ENCODE measurements around the gene CLDN9. TPM values are rescaled to one million over a fixed set of nuclear protein-coding genes. Genes with fewer than 3 reads are reported as not detected.
A peak's percentile ranks its signal among the peaks of the same experiment; 100 is the strongest.

CLDN9 gene
- total RNA-seq, 1 donor = not detected

DNA sequence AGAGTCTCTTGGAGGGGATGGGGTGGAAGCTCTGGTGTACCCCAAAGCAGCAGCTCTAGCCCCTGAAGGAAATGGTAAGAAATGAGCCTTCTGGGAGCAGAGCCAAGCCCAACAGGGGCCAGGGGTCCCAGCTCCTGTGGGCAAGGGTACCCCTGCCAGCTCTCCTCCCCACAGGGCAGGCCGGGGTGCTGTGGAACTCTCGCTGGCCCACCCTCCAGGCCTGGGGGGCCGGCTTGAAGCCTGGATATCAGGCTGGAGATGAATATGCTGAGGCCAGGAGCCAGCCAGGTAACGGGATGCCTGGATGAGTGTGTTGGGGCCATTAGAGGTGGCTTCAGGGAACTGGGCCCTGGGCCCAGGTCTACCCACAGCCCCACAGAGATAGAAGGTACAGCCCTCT, 12.2 kb upstream of the CLDN9 start:
- H3K36me3 ChIP-seq (ENCODE audit: insufficient read depth, low read length) = no peaks in the 10 kb centered on the region
- H3K4me2 ChIP-seq (ENCODE audit: insufficient read depth, low read length) = no peak overlapping the region
- H3K79me2 ChIP-seq (ENCODE audit: insufficient read depth, low read length) = no peaks in the 10 kb centered on the region
- H3K9me3 ChIP-seq (ENCODE audit: low read depth, low read length) = no peaks in the 10 kb centered on the region
- no peak overlapping the region for H2AFZ ChIP-seq (ENCODE audit: low read length)
- H4K20me1 ChIP-seq (ENCODE audit: insufficient read depth, low read length) = no peaks in the 10 kb centered on the region
- no peaks in the 10 kb centered on the region for H3K4me1 ChIP-seq (ENCODE audit: insufficient read depth, low read length)
- no peak for TF ChIP-seq CTCF (IDR thresholded peaks at IDR 0.05; ENCODE audit: extremely low read depth, low read depth, low read length)
- no peak overlapping the region for H3K27ac ChIP-seq (ENCODE audit: low read depth, low read length)
- H3K27me3 ChIP-seq (ENCODE audit: insufficient read depth, low read length) = peaks cover 33% of the 10 kb centered on the region
- DNase-seq (ENCODE audit: insufficient read length, low spot score, missing footprints) = no peak
- no peak overlapping the region for H3K4me3 ChIP-seq (ENCODE audit: insufficient read depth, low read length)

- no peak for TF ChIP-seq CTCF (IDR thresholded peaks at IDR 0.05; ENCODE audit: extremely low read depth, low read depth, low read length)
Observed at GRCh38 chr16:3001316-3001715, 11.4 kb upstream of the CLDN9 start.

GRCh38 chr16:3003582-3004270, 9.0 kb upstream of the CLDN9 start:
- no peak overlapping the region for H3K4me3 ChIP-seq (ENCODE audit: insufficient read depth, low read length)
- H3K4me1 ChIP-seq (ENCODE audit: insufficient read depth, low read length) = no peaks in the 10 kb centered on the region
- peaks cover 46% of the 10 kb centered on the region for H3K27me3 ChIP-seq (ENCODE audit: insufficient read depth, low read length)
- peak; percentile 100 for DNase-seq (ENCODE audit: insufficient read length, low spot score, missing footprints)
- no peak for TF ChIP-seq CTCF (IDR thresholded peaks at IDR 0.05; ENCODE audit: extremely low read depth, low read depth, low read length)
- H4K20me1 ChIP-seq (ENCODE audit: insufficient read depth, low read length) = no peaks in the 10 kb centered on the region
- no peaks in the 10 kb centered on the region for H3K36me3 ChIP-seq (ENCODE audit: insufficient read depth, low read length)
- H2AFZ ChIP-seq (ENCODE audit: low read length) = no peak overlapping the region
- no peaks in the 10 kb centered on the region for H3K9me3 ChIP-seq (ENCODE audit: low read depth, low read length)
- H3K27ac ChIP-seq (ENCODE audit: low read depth, low read length) = no peak overlapping the region
- H3K79me2 ChIP-seq (ENCODE audit: insufficient read depth, low read length) = no peaks in the 10 kb centered on the region
- H3K4me2 ChIP-seq (ENCODE audit: insufficient read depth, low read length) = no peak overlapping the region

More at GRCh38 chr16:3001316-3001715, 11.4 kb upstream of the CLDN9 start:
- Histone ChIP-seq H3K36me3 (ENCODE audit: insufficient read depth, low read length) (no peaks in the 10 kb centered on the region), H2AFZ (ENCODE audit: low read length) (no peak overlapping the region), H3K4me2 (ENCODE audit: insufficient read depth, low read length) (no peak overlapping the region), H3K4me1 (ENCODE audit: insufficient read depth, low read length) (no peaks in the 10 kb centered on the region), H3K79me2 (ENCODE audit: insufficient read depth, low read length) (no peaks in the 10 kb centered on the region), H3K27ac (ENCODE audit: low read depth, low read length) (no peak overlapping the region), H3K27me3 (ENCODE audit: insufficient read depth, low read length) (peaks cover 37% of the 10 kb centered on the region), H3K4me3 (ENCODE audit: insufficient read depth, low read length) (no peak overlapping the region), H4K20me1 (ENCODE audit: insufficient read depth, low read length) (no peaks in the 10 kb centered on the region), H3K9me3 (ENCODE audit: low read depth, low read length) (no peaks in the 10 kb centered on the region)
- no peak for DNase-seq (ENCODE audit: insufficient read length, low spot score, missing footprints)

DNA sequence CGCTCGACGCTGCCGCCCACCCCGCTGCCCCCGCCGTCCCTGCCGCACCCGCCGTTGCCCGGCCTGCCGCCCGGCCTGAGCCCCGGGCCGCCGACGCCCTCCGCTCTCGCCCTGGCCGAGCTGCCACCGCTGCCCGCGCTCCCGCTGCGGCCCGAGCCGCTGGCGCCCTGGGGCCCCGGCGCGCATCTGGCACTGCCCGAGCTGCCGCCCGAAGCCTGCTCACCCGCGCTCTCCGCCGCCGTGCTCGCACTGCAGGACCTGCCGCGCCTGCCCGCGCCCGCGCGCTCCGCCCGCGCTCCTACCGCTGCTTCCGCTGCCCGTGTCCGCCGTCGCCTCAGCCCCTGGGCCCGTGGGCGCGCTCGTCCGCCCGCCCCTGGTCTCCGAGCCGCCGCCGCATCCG, 8.4 kb upstream of the CLDN9 start:
- H3K4me2 ChIP-seq (ENCODE audit: insufficient read depth, low read length) = no peak overlapping the region
- peaks cover 52% of the 10 kb centered on the region for H3K27me3 ChIP-seq (ENCODE audit: insufficient read depth, low read length)
- peak; percentile 94 for DNase-seq (ENCODE audit: insufficient read length, low spot score, missing footprints)
- no peaks in the 10 kb centered on the region for H3K4me1 ChIP-seq (ENCODE audit: insufficient read depth, low read length)
- no peaks in the 10 kb centered on the region for H3K9me3 ChIP-seq (ENCODE audit: low read depth, low read length)
- H3K4me3 ChIP-seq (ENCODE audit: insufficient read depth, low read length) = no peak overlapping the region
- no peak overlapping the region for H3K27ac ChIP-seq (ENCODE audit: low read depth, low read length)
- H2AFZ ChIP-seq (ENCODE audit: low read length) = no peak overlapping the region
- no peaks in the 10 kb centered on the region for H3K79me2 ChIP-seq (ENCODE audit: insufficient read depth, low read length)
- TF ChIP-seq CTCF (IDR thresholded peaks at IDR 0.05; ENCODE audit: extremely low read depth, low read depth, low read length) = no peak
- H3K36me3 ChIP-seq (ENCODE audit: insufficient read depth, low read length) = no peaks in the 10 kb centered on the region
- no peaks in the 10 kb centered on the region for H4K20me1 ChIP-seq (ENCODE audit: insufficient read depth, low read length)
